Tibial nerve (tissue), 4 donors: ENCODE data around the gene HAP1. TPM values are rescaled to one million over a fixed set of nuclear protein-coding genes. Genes with fewer than 3 reads are reported as not detected.

Experiments used
- DNase-seq, 2 donors: peaks; one replicate each; pipeline ENCODE4 v3.0.0-alpha.2; 2019; ENCODE audit warnings: low spot score in 2 of 2
- H3K27ac ChIP-seq, 4 donors: fragments of 200-600 bp; sonication (generic) in 3 of 4; one replicate each; pipeline ENCODE4 v1.5.1; 2017 to 2019; ENCODE audit warnings: mild to moderate bottlenecking in 1 of 4
- H3K27me3 ChIP-seq, 2 donors: fragments of 200-600 bp; sonication (generic) in 1 of 2; one replicate each; pipeline versions ENCODE4 v1.5.1 to v1.6.0; 2017 to 2019
- H3K36me3 ChIP-seq, 3 donors: fragments of 200-600 bp; sonication (generic); one replicate each; pipeline ENCODE4 v1.5.1; 2018 to 2019
- H3K4me1 ChIP-seq, 4 donors: fragments of 200-600 bp; sonication (generic) in 3 of 4; one replicate each; pipeline ENCODE4 v1.5.1; 2017 to 2019
- H3K4me3 ChIP-seq, 4 donors: fragments of 200-600 bp; sonication (generic) in 3 of 4; one replicate each; pipeline ENCODE4 v1.5.1; 2017 to 2019; ENCODE audit warnings: mild to moderate bottlenecking in 1 of 4, moderate library complexity in 1 of 4
- H3K9me3 ChIP-seq, 4 donors: fragments of 200-600 bp; sonication (generic) in 3 of 4; one replicate each; pipeline ENCODE4 v1.5.1; 2017 to 2019
- EP300 ChIP-seq, 2 donors: sonication (generic); formaldehyde crosslinking; IDR thresholded peaks; one replicate each; pipeline ENCODE4 v1.6.1; 2017; ENCODE audit warnings: antibody characterized with exemption in 2 of 2, mild to moderate bottlenecking in 1 of 2
- POLR2A ChIP-seq, 2 donors: fragments of 450-650 bp; IDR thresholded peaks; one replicate each; pipeline ENCODE4 v1.6.1; 2017; ENCODE audit warnings: antibody characterized with exemption in 2 of 2, mild to moderate bottlenecking in 2 of 2, moderate library complexity in 2 of 2
- WGBS, 2 donors: methylation state at CpG; one replicate each; pipeline ENCODE4 v1.1.5; 2018; 5-methylcytosine and 5-hydroxymethylcytosine counted together
- total RNA-seq, 4 donors: library from RNA; depleted of rRNA; stranded (reverse); fragments of >200 nt; gene quantifications; one replicate each; pipeline ENCODE4 v1.1.0, GENCODE V29; 2016
- TF ChIP-seq, protein P1 (sequence below), 5 experiments: fragments of 200-600 bp in 3 of 5; fragments of 450-650 bp in 2 of 5; sonication (generic) in 3 of 5; IDR thresholded peaks; one replicate each; pipeline ENCODE4 v1.5.1; 2016 to 2019; ENCODE audit warnings: antibody characterized with exemption in 5 of 5, mild to moderate bottlenecking in 3 of 5, moderate library complexity in 2 of 5

The HAP1 gene
- total RNA-seq, 4 donors from 2014 or later = 0.98 to 1.8 TPM; not detected in 2

DNA sequence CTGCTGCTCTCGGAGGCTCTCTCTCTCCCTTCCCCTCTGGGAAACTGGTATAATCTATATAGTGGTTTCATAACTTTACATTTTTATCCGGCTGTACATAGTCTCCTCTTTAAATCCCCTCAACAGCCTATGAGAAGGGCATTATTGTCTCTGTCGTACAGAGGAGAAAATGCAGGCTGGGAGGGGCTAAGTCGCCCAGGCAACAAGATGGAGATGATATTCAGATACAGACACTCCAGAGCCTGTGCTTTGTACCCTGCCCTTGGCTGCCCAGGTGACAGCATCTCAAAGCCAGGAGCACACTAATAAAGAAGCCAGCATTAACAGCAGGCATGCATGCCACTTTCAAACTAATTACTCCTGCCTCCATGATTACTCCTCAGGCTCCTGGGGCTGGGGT lies 50.4 kb downstream of the HAP1 start:
- Histone ChIP-seq H3K4me1 (peaks cover 0 to 8% (median 3%) of the 10 kb centered on the region in 4 donors), H3K27ac (peak overlapping the region in 2 of 4 donors; percentile 27 to 73), H3K27me3 (no peaks in the 10 kb centered on the region), H3K9me3 (no peaks in the 10 kb centered on the region), H3K36me3 (no peaks in the 10 kb centered on the region), H3K4me3 (no peak overlapping the region)
- no peak for DNase-seq
- WGBS, 2 donors = 37 to 47% methylated on average over 4 of the region's 4 CpGs
- TF ChIP-seq, protein P1, sequence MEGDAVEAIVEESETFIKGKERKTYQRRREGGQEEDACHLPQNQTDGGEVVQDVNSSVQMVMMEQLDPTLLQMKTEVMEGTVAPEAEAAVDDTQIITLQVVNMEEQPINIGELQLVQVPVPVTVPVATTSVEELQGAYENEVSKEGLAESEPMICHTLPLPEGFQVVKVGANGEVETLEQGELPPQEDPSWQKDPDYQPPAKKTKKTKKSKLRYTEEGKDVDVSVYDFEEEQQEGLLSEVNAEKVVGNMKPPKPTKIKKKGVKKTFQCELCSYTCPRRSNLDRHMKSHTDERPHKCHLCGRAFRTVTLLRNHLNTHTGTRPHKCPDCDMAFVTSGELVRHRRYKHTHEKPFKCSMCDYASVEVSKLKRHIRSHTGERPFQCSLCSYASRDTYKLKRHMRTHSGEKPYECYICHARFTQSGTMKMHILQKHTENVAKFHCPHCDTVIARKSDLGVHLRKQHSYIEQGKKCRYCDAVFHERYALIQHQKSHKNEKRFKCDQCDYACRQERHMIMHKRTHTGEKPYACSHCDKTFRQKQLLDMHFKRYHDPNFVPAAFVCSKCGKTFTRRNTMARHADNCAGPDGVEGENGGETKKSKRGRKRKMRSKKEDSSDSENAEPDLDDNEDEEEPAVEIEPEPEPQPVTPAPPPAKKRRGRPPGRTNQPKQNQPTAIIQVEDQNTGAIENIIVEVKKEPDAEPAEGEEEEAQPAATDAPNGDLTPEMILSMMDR (IDR thresholded peaks at IDR 0.05) = no peak
- TF ChIP-seq POLR2A (IDR thresholded peaks at IDR 0.05) = no peak
- TF ChIP-seq EP300 (IDR thresholded peaks at IDR 0.05) = no peak

DNA sequence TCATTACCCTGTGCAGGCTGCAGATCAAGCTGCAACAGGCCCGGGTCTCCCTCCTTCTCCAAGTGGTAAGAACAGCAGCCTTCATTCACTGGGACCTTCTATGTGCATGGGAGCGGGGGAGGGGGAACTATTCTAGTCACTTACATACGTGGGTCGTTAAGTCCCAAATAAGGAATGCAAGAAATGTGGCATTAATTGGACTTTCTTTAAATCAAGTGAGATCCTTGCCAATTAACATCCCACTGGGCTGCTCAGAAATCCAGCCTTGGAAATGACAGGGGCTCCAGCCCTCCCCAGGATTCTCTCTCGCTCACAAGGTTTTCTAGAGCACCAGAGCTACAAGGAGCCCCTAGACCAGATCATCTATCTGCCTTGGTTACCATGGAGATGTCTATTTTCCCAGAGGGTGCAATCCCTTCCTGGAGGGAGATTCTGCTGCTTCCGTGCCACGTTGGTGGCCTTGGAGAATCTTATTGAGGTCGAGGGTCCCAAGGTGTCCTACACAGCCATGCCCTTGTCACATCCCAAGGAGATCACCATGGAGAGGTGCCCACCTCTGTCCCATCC lies 50.9 kb downstream of the HAP1 start:
- Histone ChIP-seq H3K9me3 (no peaks in the 10 kb centered on the region), H3K4me3 (no peak overlapping the region), H3K4me1 (peaks cover 0 to 12% (median 6%) of the 10 kb centered on the region in 4 donors), H3K27ac (peak overlapping the region in 2 of 4 donors; percentile 27 to 73), H3K27me3 (no peaks in the 10 kb centered on the region), H3K36me3 (no peaks in the 10 kb centered on the region)
- no peak for DNase-seq
- TF ChIP-seq, protein P1 (IDR thresholded peaks at IDR 0.05) = no peak
- peak in 1 of 2 donors; percentile 21 for TF ChIP-seq EP300 (IDR thresholded peaks at IDR 0.05)
- TF ChIP-seq POLR2A (IDR thresholded peaks at IDR 0.05) = peak in 1 of 2 donors; percentile 20
- 37 to 43% methylated on average over 8 of the region's 8 CpGs for WGBS, 2 donors

DNA sequence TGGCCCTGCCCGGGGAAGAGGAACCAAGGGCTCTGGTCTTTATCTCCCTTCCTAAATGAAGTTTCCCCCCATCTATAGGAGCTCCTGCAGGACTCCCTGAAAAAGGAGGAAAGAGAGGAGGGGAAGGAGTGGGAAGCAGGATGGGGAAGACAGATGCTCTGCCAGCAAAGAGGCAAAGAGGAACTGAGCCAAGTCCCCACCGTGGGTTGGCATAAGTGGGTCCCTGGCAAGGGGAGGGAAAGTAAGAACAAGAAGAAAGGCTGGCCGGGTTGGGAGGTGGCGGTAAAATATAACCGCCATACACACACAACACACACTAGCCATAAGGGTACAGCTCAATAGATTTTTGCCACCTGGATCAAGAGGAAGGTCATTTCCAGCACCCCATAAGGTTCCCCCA lies 51.8 kb downstream of the HAP1 start:
- Histone ChIP-seq H3K4me1 (peaks cover 0 to 12% (median 4%) of the 10 kb centered on the region in 4 donors), H3K27me3 (no peaks in the 10 kb centered on the region), H3K27ac (peak overlapping the region in 2 of 4 donors; percentile 69 to 73), H3K4me3 (no peak overlapping the region), H3K36me3 (no peaks in the 10 kb centered on the region), H3K9me3 (no peaks in the 10 kb centered on the region)
- 52 to 74% methylated on average over 5 of the region's 5 CpGs for WGBS, 2 donors
- TF ChIP-seq EP300 (IDR thresholded peaks at IDR 0.05) (no peak), POLR2A (IDR thresholded peaks at IDR 0.05) (no peak)
- TF ChIP-seq, protein P1 (IDR thresholded peaks at IDR 0.05) = no peak
- no peak for DNase-seq

DNA sequence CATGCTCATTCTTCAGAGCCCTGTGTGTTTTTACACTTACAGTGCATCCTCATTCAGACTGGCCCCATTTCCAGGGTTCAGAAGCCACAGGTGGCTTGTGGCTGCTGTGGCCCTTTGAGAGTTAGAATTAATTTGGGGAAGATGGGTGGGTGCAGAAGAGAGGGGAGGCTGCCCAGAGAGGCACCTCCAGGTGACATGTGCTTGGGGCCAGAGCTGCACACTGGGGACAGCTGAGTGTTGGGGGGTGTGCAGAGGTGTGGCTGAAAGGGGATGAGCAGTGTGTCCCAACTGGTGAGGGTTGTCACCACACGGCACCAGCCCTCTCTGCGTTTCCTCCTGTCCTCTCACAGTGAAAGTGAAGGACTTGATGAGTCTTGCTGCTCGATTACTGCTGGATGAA lies 52.7 kb downstream of the HAP1 start:
- H3K4me3 ChIP-seq = no peak overlapping the region
- TF ChIP-seq POLR2A (IDR thresholded peaks at IDR 0.05) = no peak
- no peak for TF ChIP-seq EP300 (IDR thresholded peaks at IDR 0.05)
- TF ChIP-seq, protein P1 (IDR thresholded peaks at IDR 0.05) = no peak
- no peaks in the 10 kb centered on the region for H3K36me3 ChIP-seq
- peak overlapping the region in 1 of 4 donors; percentile 73 for H3K27ac ChIP-seq
- DNase-seq = no peak
- 88 to 90% methylated on average over 3 of the region's 3 CpGs for WGBS, 2 donors
- no peaks in the 10 kb centered on the region for H3K9me3 ChIP-seq
- H3K27me3 ChIP-seq = no peaks in the 10 kb centered on the region
- peaks cover 0 to 11% (median 3%) of the 10 kb centered on the region in 4 donors for H3K4me1 ChIP-seq

DNA sequence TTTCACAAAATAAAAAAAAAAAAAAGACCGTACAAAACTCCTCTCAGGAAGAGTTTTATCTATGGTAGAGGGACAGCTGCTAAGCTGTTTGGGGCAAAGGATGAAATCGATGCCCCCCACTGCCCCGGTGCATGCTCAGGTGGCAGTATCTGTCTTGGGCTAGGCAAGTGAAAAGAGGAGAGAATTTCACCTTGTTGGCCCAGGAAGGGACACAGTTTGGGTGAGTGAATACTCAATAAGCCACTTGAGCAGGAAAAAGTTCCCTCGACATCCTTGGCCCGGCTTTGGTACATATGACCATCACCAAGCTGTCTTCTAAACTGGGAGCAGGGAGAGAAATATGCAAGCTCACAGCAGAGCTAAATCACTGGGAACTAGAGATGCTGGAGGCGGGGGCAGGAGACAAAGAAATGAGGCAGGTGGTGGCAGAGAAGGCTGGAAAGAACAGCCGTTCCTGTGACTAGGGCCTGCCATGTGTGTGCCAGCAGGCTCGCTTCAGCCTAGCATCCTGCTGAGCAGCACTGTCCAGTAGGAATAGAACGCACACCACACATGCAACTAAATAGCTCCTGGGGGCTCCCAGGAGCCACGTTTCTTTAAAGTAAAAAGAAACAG lies 53.9 kb downstream of the HAP1 start:
- 76 to 79% methylated on average over 10 of the region's 10 CpGs for WGBS, 2 donors
- DNase-seq = no peak
- Histone ChIP-seq H3K36me3 (no peaks in the 10 kb centered on the region), H3K9me3 (no peaks in the 10 kb centered on the region), H3K27me3 (no peaks in the 10 kb centered on the region), H3K27ac (peak overlapping the region in 2 of 4 donors; percentile 8 to 79), H3K4me1 (peaks cover 0 to 11% (median 3%) of the 10 kb centered on the region in 4 donors), H3K4me3 (no peak overlapping the region)
- TF ChIP-seq, protein P1 (IDR thresholded peaks at IDR 0.05) = no peak
- TF ChIP-seq EP300 (IDR thresholded peaks at IDR 0.05) = no peak
- no peak for TF ChIP-seq POLR2A (IDR thresholded peaks at IDR 0.05)
